Bronchial epithelial cell (primary cell): ENCODE results near the gene BTG4. TPM values are rescaled to one million over a fixed set of nuclear protein-coding genes. Genes with fewer than 3 reads are reported as not detected.

Source experiments
- DNase-seq: peaks from one replicate; pipeline ENCODE4 v3.0.0-alpha.2; 2010; ENCODE audit warnings: low read depth
- FAIRE-seq: peaks from 2 replicates; lab custom pipeline; 2011; peaks lifted over from hg19 to GRCh38; lab: Jason Lieb, UNC
- H3K27me3 ChIP-seq: 2 replicates; pipeline ENCODE4 v1.5.1; 2011; ENCODE audit warnings: low read length; ENCODE audit not compliant: control insufficient read depth, insufficient read depth
- H3K36me3 ChIP-seq: 2 replicates; pipeline ENCODE4 v1.5.1; 2011; ENCODE audit warnings: low read length; ENCODE audit not compliant: control insufficient read depth, insufficient read depth
- H3K4me3 ChIP-seq: 2 replicates; pipeline ENCODE4 v1.5.1; 2011; ENCODE audit warnings: mild to moderate bottlenecking, low read depth, low read length, control low read depth
- total RNA-seq: library from RNA; depleted of rRNA; stranded (reverse); fragments of >200 nt; gene quantifications from 2 replicates; pipeline ENCODE4 v1.2.1, GENCODE V29; 2014
- TF ChIP-seq, protein P1 (sequence below): IDR thresholded peaks from 2 replicates; pipeline ENCODE4 v1.5.1; 2011; ENCODE audit warnings: mild to moderate bottlenecking, moderate library complexity, low read length, control low read depth, inconsistent platforms; ENCODE audit not compliant: insufficient read depth, severe bottlenecking

Gene BTG4
- total RNA-seq, 1 donor from 2014 or later, result 0.26 TPM

- H3K36me3 ChIP-seq, result no peaks in the 10 kb centered on the region
- DNase-seq (no peak), FAIRE-seq (no peak)
- TF ChIP-seq, protein P1, sequence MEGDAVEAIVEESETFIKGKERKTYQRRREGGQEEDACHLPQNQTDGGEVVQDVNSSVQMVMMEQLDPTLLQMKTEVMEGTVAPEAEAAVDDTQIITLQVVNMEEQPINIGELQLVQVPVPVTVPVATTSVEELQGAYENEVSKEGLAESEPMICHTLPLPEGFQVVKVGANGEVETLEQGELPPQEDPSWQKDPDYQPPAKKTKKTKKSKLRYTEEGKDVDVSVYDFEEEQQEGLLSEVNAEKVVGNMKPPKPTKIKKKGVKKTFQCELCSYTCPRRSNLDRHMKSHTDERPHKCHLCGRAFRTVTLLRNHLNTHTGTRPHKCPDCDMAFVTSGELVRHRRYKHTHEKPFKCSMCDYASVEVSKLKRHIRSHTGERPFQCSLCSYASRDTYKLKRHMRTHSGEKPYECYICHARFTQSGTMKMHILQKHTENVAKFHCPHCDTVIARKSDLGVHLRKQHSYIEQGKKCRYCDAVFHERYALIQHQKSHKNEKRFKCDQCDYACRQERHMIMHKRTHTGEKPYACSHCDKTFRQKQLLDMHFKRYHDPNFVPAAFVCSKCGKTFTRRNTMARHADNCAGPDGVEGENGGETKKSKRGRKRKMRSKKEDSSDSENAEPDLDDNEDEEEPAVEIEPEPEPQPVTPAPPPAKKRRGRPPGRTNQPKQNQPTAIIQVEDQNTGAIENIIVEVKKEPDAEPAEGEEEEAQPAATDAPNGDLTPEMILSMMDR, result no peak
- no peak overlapping the region for H3K4me3 ChIP-seq
- H3K27me3 ChIP-seq, result no peaks in the 10 kb centered on the region
These were observed 43.0 kb downstream of the BTG4 start for GRCh38 chr11:111469200-111469599.

GRCh38 chr11:111466615-111467014, 45.6 kb downstream of the BTG4 start:
- DNase-seq (no peak), FAIRE-seq (no peak)
- TF ChIP-seq, protein P1, result no peak
- no peak overlapping the region for H3K4me3 ChIP-seq
- H3K36me3 ChIP-seq, result no peaks in the 10 kb centered on the region
- no peaks in the 10 kb centered on the region for H3K27me3 ChIP-seq

DNA sequence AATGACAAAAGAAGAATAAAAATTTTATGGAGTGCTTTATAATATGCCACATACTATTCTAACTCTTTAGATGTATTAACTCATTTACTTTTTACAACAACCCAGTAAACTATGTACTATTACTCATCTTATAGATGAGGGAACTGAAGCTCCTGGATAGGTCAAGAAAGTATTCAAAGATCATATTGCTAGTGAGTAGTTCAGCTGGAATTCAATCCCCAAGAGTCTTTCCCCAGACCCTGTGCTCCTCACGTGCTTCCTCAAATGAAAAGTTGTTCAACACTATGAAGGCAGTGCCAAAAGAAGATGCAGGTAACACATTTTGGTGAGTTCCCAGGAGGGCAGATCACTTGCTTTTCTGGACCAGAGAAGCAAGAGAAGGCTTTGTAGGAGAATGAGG, 46.8 kb downstream of the BTG4 start:
- Histone ChIP-seq H3K36me3 (no peaks in the 10 kb centered on the region), H3K4me3 (no peak overlapping the region), H3K27me3 (no peaks in the 10 kb centered on the region)
- DNase-seq, result peak; percentile 78
- FAIRE-seq, result peak; percentile 43
- TF ChIP-seq, protein P1, result no peak

DNA sequence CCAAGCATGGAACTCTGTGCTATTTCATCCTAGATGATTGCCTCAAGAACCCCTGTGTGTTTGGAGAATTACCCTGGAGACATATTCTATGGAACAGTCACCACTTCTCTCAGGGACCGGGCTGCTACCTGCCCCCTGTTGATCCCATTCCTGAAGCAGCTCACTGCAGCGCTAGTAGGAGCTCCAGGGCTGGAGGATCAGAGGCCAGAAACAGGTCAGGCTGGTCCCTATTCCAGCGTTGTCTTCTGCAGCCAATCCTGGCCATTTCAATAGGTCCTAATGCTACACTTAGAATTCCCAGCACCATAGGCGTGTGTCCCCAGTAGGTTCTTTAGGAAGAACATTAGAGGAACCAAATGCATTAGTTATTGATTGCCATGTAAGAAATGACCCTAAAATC, 48.9 kb downstream of the BTG4 start:
- Histone ChIP-seq H3K4me3 (no peak overlapping the region), H3K36me3 (no peaks in the 10 kb centered on the region), H3K27me3 (no peaks in the 10 kb centered on the region)
- FAIRE-seq (no peak), DNase-seq (no peak)
- TF ChIP-seq, protein P1, result no peak

DNA sequence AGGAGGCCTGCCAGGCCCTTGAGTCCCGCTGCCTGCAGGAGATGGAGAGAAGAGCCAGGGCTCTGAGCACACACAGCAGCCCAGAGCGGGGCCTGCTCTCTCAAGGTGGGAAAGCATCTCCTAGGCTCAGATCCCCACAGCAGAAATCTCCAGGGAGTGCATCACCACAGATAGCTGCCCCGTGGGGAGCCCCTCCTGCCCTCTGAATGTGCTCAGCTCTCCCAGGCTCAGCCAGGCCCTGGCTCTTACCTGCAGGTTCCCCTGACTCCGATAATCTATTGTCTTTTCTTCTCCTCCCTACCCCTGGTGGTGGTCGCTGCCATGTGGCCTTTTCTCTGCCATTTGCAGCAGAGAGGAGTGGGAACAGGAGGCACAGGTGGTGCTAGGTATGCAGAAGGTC, 49.9 kb downstream of the BTG4 start:
- DNase-seq, result no peak
- Histone ChIP-seq H3K36me3 (no peaks in the 10 kb centered on the region), H3K27me3 (no peaks in the 10 kb centered on the region), H3K4me3 (no peak overlapping the region)
- no peak for FAIRE-seq
- TF ChIP-seq, protein P1, result no peak
